WTC11 (cell line): ENCODE measurements around the gene BLID. TPM values are rescaled to one million over a fixed set of nuclear protein-coding genes. Genes with fewer than 3 reads are reported as not detected.

Experiments used
- ATAC-seq: fragments of 200-7000 bp; cut with Tn5 transposase; 2 replicates; pipeline ENCODE4 v1.10.0; 2021; ENCODE audit warnings: mild to moderate bottlenecking, moderate library complexity
- CTCF ChIA-PET: fragments of 300-600 bp; sonication (Branson Sonifier 250); formaldehyde crosslinking; loops from one replicate; lab custom pipeline; 2021; ENCODE audit warnings: antibody characterized with exemption; lab: Charles Lee
- POLR2A ChIA-PET: fragments of 350-600 bp; sonication (Branson Sonifier 250); formaldehyde crosslinking; loops from one replicate; lab custom pipeline; 2021; ENCODE audit warnings: antibody characterized with exemption; lab: Charles Lee
- DNase-seq: peaks from one replicate; pipeline ENCODE4 v3.0.0; 2021; ENCODE audit warnings: low spot score
- H3K27ac Mint-ChIP-seq: 2 replicates; pipeline ENCODE4 v1.8.0; 2021; ENCODE audit warnings: mixed read lengths
- H3K27me3 Mint-ChIP-seq: 2 replicates; pipeline ENCODE4 v1.8.0; 2021; ENCODE audit warnings: low read depth, mild to moderate bottlenecking, moderate library complexity, mixed read lengths
- H3K36me3 Mint-ChIP-seq: 2 replicates; pipeline ENCODE4 v1.8.0; 2021; ENCODE audit warnings: mixed read lengths
- H3K4me1 Mint-ChIP-seq: 2 replicates; pipeline ENCODE4 v1.8.0; 2022; ENCODE audit warnings: mixed read lengths
- H3K4me3 Mint-ChIP-seq: 2 replicates; pipeline ENCODE4 v1.8.0; 2021; ENCODE audit warnings: mild to moderate bottlenecking, moderate library complexity, mixed read lengths
- H3K9me3 Mint-ChIP-seq: 2 replicates; pipeline ENCODE4 v1.8.0; 2021; ENCODE audit warnings: mixed read lengths
- ELF4 ChIP-seq: sonication (generic); formaldehyde crosslinking; IDR thresholded peaks from 2 replicates; pipeline ENCODE4 v1.8.1; 2022; ENCODE audit warnings: low read depth, mild to moderate bottlenecking, moderate library complexity, missing genetic modification reagents
- GABPB1 ChIP-seq: sonication (generic); formaldehyde crosslinking; IDR thresholded peaks from 2 replicates; pipeline ENCODE4 v1.8.1; 2023; ENCODE audit warnings: mild to moderate bottlenecking, missing genetic modification reagents
- HMGA2 ChIP-seq: fragments of 250-450 bp; sonication (Bioruptor Pico); IDR thresholded peaks from 2 replicates; pipeline ENCODE4 v1.4.0; 2021; ENCODE audit warnings: mild to moderate bottlenecking, moderate library complexity
- IRF2 ChIP-seq: sonication (generic); formaldehyde crosslinking; IDR thresholded peaks from 2 replicates; pipeline ENCODE4 v1.8.0; 2022; ENCODE audit warnings: low read depth, missing genetic modification reagents, borderline replicate concordance
- JUN ChIP-seq: sonication (generic); formaldehyde crosslinking; IDR thresholded peaks from 2 replicates; pipeline ENCODE4 v1.8.0; 2023; ENCODE audit warnings: mild to moderate bottlenecking, missing genetic modification reagents
- MXD4 ChIP-seq: fragments of 250-450 bp; sonication (Bioruptor Pico); IDR thresholded peaks from 2 replicates; pipeline ENCODE4 v1.8.0; 2021; ENCODE audit warnings: mild to moderate bottlenecking, moderate library complexity, borderline replicate concordance
- NR3C1 ChIP-seq: sonication (generic); formaldehyde crosslinking; conservative IDR thresholded peaks from 2 replicates; pipeline ENCODE4 v1.8.1; 2023; ENCODE audit warnings: low read depth, mild to moderate bottlenecking, missing genetic modification reagents
- RELA ChIP-seq: sonication (generic); formaldehyde crosslinking; IDR thresholded peaks from 2 replicates; pipeline ENCODE4 v1.8.1; 2022; ENCODE audit warnings: missing genetic modification reagents, mild to moderate bottlenecking, borderline replicate concordance
- ZNF416 ChIP-seq: fragments of 250-450 bp; sonication (Bioruptor Pico); IDR thresholded peaks from 2 replicates; pipeline ENCODE4 v1.9.0; 2021; ENCODE audit warnings: mild to moderate bottlenecking, inconsistent platforms
- ZNF423 ChIP-seq: fragments of 250-450 bp; sonication (Bioruptor Pico); IDR thresholded peaks from 2 replicates; pipeline ENCODE4 v2.1.2; 2022; ENCODE audit warnings: mild to moderate bottlenecking, moderate library complexity
- total RNA-seq: library from RNA; stranded (reverse); gene quantifications from 3 replicates; pipeline ENCODE4 v1.2.3, GENCODE V29; 2021
- TF ChIP-seq, protein P1 (sequence below): sonication (generic); formaldehyde crosslinking; IDR thresholded peaks from 2 replicates; pipeline ENCODE4 v1.8.1; 2023; ENCODE audit warnings: mild to moderate bottlenecking, missing genetic modification reagents, borderline replicate concordance
- TF ChIP-seq, protein P2 (sequence below): sonication (generic); formaldehyde crosslinking; IDR thresholded peaks from 2 replicates; pipeline ENCODE4 v1.8.1; 2023; ENCODE audit warnings: mild to moderate bottlenecking, missing genetic modification reagents, moderate library complexity
- TF ChIP-seq, protein P3 (sequence below): fragments of 250-450 bp; sonication (Bioruptor Pico); IDR thresholded peaks from 2 replicates; pipeline ENCODE4 v1.8.0; 2021; ENCODE audit warnings: mild to moderate bottlenecking
- TF ChIP-seq, protein P4 (sequence below): sonication (generic); formaldehyde crosslinking; IDR thresholded peaks from 2 replicates; pipeline ENCODE4 v1.8.1; 2022; ENCODE audit warnings: missing genetic modification reagents, borderline replicate concordance
- TF ChIP-seq, protein P5 (sequence below): sonication (generic); formaldehyde crosslinking; IDR thresholded peaks from 2 replicates; pipeline ENCODE4 v1.8.0; 2022; ENCODE audit warnings: mild to moderate bottlenecking, missing genetic modification reagents
- TF ChIP-seq, protein P6 (sequence below): fragments of 250-450 bp; sonication (Bioruptor Pico); IDR thresholded peaks from 2 replicates; pipeline ENCODE4 v1.9.0; 2021; ENCODE audit warnings: mild to moderate bottlenecking
- TF ChIP-seq, protein P7 (sequence below): sonication (generic); formaldehyde crosslinking; IDR thresholded peaks from 2 replicates; pipeline ENCODE4 v1.8.1; 2023; ENCODE audit warnings: mild to moderate bottlenecking, moderate library complexity, missing genetic modification reagents

BLID gene
- total RNA-seq, 1 experiment from 2014 or later, result not detected

DNA sequence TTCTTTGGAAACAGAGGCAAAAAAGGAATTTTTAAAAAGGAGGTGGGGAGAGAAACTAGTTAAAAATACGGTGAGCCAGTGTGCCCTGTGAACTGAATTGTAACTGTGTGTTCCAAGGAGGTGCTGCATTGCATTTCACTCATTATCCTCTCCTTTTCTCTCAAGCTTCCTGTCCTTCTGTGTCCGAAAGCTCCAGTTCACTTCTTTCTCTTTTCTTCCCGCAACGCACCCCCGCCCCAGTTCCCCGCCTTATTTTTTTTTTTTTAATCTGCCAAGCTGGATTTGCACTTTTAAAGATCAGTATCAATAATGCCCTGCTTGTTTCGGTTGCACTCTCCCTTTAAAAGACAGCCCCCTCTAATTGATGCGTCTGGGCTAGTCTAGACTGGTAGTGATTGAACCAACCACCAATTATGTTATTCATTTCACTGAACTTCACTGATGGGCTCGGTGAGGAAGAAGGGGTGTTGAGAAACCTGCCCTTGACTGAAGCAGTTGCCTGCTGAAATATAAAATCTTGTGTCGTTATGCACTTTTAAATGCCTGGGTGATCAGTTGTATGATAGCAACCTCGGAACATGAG is 18.5 kb downstream of the BLID start (continued):
- TF ChIP-seq, protein P1, sequence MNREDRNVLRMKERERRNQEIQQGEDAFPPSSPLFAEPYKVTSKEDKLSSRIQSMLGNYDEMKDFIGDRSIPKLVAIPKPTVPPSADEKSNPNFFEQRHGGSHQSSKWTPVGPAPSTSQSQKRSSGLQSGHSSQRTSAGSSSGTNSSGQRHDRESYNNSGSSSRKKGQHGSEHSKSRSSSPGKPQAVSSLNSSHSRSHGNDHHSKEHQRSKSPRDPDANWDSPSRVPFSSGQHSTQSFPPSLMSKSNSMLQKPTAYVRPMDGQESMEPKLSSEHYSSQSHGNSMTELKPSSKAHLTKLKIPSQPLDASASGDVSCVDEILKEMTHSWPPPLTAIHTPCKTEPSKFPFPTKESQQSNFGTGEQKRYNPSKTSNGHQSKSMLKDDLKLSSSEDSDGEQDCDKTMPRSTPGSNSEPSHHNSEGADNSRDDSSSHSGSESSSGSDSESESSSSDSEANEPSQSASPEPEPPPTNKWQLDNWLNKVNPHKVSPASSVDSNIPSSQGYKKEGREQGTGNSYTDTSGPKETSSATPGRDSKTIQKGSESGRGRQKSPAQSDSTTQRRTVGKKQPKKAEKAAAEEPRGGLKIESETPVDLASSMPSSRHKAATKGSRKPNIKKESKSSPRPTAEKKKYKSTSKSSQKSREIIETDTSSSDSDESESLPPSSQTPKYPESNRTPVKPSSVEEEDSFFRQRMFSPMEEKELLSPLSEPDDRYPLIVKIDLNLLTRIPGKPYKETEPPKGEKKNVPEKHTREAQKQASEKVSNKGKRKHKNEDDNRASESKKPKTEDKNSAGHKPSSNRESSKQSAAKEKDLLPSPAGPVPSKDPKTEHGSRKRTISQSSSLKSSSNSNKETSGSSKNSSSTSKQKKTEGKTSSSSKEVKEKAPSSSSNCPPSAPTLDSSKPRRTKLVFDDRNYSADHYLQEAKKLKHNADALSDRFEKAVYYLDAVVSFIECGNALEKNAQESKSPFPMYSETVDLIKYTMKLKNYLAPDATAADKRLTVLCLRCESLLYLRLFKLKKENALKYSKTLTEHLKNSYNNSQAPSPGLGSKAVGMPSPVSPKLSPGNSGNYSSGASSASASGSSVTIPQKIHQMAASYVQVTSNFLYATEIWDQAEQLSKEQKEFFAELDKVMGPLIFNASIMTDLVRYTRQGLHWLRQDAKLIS, result no peak
- TF ChIP-seq, all 79 proteins: peak for 0

DNA sequence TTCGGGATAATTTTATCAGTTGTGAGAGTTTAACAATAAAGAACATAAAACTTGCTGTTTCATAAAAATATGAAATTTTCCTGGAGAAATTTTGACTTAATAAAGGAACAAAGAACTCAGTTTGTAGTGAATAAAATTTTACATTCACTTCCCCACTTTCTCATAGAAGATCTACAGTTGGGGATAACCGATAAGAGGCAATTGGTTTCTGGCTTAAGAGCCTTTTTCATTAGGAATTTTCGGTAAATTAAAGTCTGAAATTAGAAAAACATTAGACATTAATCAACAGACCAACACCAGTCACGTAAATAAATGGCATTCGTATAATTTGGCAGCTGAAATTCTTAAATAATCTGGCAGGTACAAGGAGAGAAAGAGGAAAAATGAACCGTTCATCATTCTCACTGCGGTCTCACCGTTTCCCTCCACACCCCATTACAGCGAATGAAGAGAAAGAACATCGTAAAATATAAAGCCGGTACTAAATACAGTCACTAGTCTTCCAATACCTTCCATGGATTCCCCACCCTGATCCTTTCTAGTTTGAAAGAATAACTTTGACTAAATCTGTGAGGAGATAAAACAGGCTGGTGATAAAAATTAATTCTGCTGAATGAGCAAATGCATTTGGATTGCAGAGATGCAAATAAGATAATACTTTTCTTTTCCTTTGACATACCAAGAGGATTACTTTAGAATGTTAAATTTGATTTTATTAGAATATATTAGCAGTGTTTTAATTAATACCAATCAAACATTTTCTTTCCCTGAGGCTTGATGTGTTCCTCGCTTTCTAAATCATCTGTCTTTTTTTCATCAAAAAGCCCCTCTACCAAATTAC is 19.5 kb downstream of the BLID start:
- DNase-seq (no peak), ATAC-seq (no peak)
- Mint-ChIP-seq H3K4me1 (peaks cover 48% of the 10 kb centered on the region), H3K27ac (no peak overlapping the region), H3K36me3 (no peaks in the 10 kb centered on the region), H3K27me3 (peaks cover 21% of the 10 kb centered on the region), H3K9me3 (no peaks in the 10 kb centered on the region), H3K4me3 (no peak overlapping the region)
- ChIA-PET POLR2A (interaction anchor here (0.6 kb wide), 1 partner anchor 307 kb away, joined by 3 read pairs; no protein-coding TSS in a partner anchor), CTCF (interaction anchor here (0.9 to 1.2 kb wide), 3 partner anchors 12 to 441 kb away, joined by 3 to 6 read pairs (median 4); no protein-coding TSS in a partner anchor)
- TF ChIP-seq HMGA2 (CRISPR knock-in tag) (no peak), MXD4 (no peak), RELA (CRISPR knock-in tag) (no peak), ELF4 (no peak), ZNF416 (CRISPR knock-in tag) (no peak), IRF2 (CRISPR knock-in tag) (no peak), GABPB1 (no peak), ZNF423 (CRISPR knock-in tag) (no peak), NR3C1 (CRISPR knock-in tag) (no peak), JUN (no peak)
- TF ChIP-seq, protein P2, sequence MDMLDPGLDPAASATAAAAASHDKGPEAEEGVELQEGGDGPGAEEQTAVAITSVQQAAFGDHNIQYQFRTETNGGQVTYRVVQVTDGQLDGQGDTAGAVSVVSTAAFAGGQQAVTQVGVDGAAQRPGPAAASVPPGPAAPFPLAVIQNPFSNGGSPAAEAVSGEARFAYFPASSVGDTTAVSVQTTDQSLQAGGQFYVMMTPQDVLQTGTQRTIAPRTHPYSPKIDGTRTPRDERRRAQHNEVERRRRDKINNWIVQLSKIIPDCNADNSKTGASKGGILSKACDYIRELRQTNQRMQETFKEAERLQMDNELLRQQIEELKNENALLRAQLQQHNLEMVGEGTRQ, result no peak
- TF ChIP-seq, protein P3, sequence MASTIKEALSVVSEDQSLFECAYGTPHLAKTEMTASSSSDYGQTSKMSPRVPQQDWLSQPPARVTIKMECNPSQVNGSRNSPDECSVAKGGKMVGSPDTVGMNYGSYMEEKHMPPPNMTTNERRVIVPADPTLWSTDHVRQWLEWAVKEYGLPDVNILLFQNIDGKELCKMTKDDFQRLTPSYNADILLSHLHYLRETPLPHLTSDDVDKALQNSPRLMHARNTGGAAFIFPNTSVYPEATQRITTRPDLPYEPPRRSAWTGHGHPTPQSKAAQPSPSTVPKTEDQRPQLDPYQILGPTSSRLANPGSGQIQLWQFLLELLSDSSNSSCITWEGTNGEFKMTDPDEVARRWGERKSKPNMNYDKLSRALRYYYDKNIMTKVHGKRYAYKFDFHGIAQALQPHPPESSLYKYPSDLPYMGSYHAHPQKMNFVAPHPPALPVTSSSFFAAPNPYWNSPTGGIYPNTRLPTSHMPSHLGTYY (CRISPR knock-in tag), result no peak
- TF ChIP-seq, protein P4, sequence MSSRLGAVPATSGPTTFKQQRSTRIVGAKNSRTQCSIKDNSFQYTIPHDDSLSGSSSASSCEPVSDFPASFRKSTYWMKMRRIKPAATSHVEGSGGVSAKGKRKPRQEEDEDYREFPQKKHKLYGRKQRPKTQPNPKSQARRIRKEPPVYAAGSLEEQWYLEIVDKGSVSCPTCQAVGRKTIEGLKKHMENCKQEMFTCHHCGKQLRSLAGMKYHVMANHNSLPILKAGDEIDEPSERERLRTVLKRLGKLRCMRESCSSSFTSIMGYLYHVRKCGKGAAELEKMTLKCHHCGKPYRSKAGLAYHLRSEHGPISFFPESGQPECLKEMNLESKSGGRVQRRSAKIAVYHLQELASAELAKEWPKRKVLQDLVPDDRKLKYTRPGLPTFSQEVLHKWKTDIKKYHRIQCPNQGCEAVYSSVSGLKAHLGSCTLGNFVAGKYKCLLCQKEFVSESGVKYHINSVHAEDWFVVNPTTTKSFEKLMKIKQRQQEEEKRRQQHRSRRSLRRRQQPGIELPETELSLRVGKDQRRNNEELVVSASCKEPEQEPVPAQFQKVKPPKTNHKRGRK (CRISPR knock-in tag), result no peak
- TF ChIP-seq, protein P5, sequence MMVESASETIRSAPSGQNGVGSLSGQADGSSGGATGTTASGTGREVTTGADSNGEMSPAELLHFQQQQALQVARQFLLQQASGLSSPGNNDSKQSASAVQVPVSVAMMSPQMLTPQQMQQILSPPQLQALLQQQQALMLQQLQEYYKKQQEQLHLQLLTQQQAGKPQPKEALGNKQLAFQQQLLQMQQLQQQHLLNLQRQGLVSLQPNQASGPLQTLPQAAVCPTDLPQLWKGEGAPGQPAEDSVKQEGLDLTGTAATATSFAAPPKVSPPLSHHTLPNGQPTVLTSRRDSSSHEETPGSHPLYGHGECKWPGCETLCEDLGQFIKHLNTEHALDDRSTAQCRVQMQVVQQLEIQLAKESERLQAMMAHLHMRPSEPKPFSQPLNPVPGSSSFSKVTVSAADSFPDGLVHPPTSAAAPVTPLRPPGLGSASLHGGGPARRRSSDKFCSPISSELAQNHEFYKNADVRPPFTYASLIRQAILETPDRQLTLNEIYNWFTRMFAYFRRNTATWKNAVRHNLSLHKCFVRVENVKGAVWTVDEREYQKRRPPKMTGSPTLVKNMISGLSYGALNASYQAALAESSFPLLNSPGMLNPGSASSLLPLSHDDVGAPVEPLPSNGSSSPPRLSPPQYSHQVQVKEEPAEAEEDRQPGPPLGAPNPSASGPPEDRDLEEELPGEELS (CRISPR knock-in tag), result no peak
- TF ChIP-seq, protein P1, result no peak
- TF ChIP-seq, protein P6, sequence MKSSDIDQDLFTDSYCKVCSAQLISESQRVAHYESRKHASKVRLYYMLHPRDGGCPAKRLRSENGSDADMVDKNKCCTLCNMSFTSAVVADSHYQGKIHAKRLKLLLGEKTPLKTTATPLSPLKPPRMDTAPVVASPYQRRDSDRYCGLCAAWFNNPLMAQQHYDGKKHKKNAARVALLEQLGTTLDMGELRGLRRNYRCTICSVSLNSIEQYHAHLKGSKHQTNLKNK (CRISPR knock-in tag), result no peak
- TF ChIP-seq, protein P7, sequence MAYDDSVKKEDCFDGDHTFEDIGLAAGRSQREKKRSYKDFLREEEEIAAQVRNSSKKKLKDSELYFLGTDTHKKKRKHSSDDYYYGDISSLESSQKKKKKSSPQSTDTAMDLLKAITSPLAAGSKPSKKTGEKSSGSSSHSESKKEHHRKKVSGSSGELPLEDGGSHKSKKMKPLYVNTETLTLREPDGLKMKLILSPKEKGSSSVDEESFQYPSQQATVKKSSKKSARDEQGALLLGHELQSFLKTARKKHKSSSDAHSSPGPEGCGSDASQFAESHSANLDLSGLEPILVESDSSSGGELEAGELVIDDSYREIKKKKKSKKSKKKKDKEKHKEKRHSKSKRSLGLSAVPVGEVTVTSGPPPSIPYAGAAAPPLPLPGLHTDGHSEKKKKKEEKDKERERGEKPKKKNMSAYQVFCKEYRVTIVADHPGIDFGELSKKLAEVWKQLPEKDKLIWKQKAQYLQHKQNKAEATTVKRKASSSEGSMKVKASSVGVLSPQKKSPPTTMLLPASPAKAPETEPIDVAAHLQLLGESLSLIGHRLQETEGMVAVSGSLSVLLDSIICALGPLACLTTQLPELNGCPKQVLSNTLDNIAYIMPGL (CRISPR knock-in tag), result no peak
